ENCODE results near the gene CPED1. TPM values are rescaled to one million over a fixed set of nuclear protein-coding genes. Genes with fewer than 3 reads are reported as not detected.
A peak's percentile ranks its signal among the peaks of the same experiment; 100 is the strongest.
"Not testable (repeated sequence)": the region's sequence is repeated elsewhere in the genome, so short reads cannot be mapped to it uniquely, and the experiment has no call there.

The CPED1 gene
- total RNA-seq, 1 donor from 2014 or later, result 25.8 TPM

GRCh38 chr7:120981888-120982615, 6.5 kb upstream of the CPED1 start:
- no peak for DNase-seq

GRCh38 chr7:120983592-120983991, 4.9 kb upstream of the CPED1 start:
- DNase-seq, result not testable (repeated sequence)

- no peak for DNase-seq
These were observed 4.1 kb upstream of the CPED1 start for GRCh38 chr7:120984406-120984805.

- DNase-seq, result no peak
These were observed 3.3 kb upstream of the CPED1 start for GRCh38 chr7:120985130-120985758.

- no peak for DNase-seq
These were observed 2.7 kb upstream of the CPED1 start for GRCh38 chr7:120985839-120986238.

GRCh38 chr7:120986650-120987049, 1.9 kb upstream of the CPED1 start:
- DNase-seq, result no peak

GRCh38 chr7:120987280-120987679, 1.2 kb upstream of the CPED1 start:
- no peak for DNase-seq

- peak; percentile 89 for DNase-seq
These were observed 574 bp upstream of the CPED1 start for GRCh38 chr7:120987683-120988590.

- peak; percentile 63 for DNase-seq
These were observed 1.0 kb downstream of the CPED1 start for GRCh38 chr7:120989257-120990220.

GRCh38 chr7:120990468-120991118, 2.1 kb downstream of the CPED1 start:
- peak; percentile 75 for DNase-seq

GRCh38 chr7:120991161-120991560, 2.6 kb downstream of the CPED1 start:
- peak; percentile 75 for DNase-seq

- DNase-seq, result peak; percentile 67
These were observed 3.1 kb downstream of the CPED1 start for GRCh38 chr7:120991581-120991980.

- DNase-seq, result peak; percentile 25
These were observed 3.9 kb downstream of the CPED1 start for GRCh38 chr7:120992272-120992964.

- DNase-seq, result peak; percentile 98
These were observed 4.5 kb downstream of the CPED1 start for GRCh38 chr7:120992965-120993494.

GRCh38 chr7:120993553-120994191, 5.2 kb downstream of the CPED1 start:
- DNase-seq, result no peak

GRCh38 chr7:120994512-120995410, 6.2 kb downstream of the CPED1 start:
- DNase-seq, result no peak

GRCh38 chr7:120995654-120996053, 7.1 kb downstream of the CPED1 start:
- no peak for DNase-seq

- DNase-seq, result peak; percentile 93
These were observed 7.9 kb downstream of the CPED1 start for GRCh38 chr7:120996333-120996987.
